Measurements from ENCODE around the gene KRT38.
"Not testable (repeated sequence)": the region's sequence is repeated elsewhere in the genome, so short reads cannot be mapped to it uniquely, and the experiment has no call there.

KRT38 gene

GRCh38 chr17:41421116-41421515 lies 19.7 kb downstream of the KRT38 start:
- DNase-seq (ENCODE audit: low read depth): peak; percentile 97

- DNase-seq (ENCODE audit: low read depth): no peak
These were observed 20.6 kb downstream of the KRT38 start for GRCh38 chr17:41420134-41420533.

- no peak for DNase-seq (ENCODE audit: low read depth)
These were observed 21.1 kb downstream of the KRT38 start for GRCh38 chr17:41419716-41420115.

GRCh38 chr17:41418116-41418860 lies 22.5 kb downstream of the KRT38 start:
- DNase-seq (ENCODE audit: low read depth): no peak

- no peak for DNase-seq (ENCODE audit: low read depth)
These were observed 23.2 kb downstream of the KRT38 start for GRCh38 chr17:41417576-41418015.

- DNase-seq (ENCODE audit: low read depth): no peak
These were observed 23.7 kb downstream of the KRT38 start for GRCh38 chr17:41417127-41417526.

GRCh38 chr17:41416479-41416878 lies 24.3 kb downstream of the KRT38 start:
- peak; percentile 34 for DNase-seq (ENCODE audit: low read depth)

GRCh38 chr17:41415833-41416335 lies 24.9 kb downstream of the KRT38 start:
- DNase-seq (ENCODE audit: low read depth): peak; percentile 88

GRCh38 chr17:41415411-41415810 lies 25.4 kb downstream of the KRT38 start:
- DNase-seq (ENCODE audit: low read depth): no peak

- DNase-seq (ENCODE audit: low read depth): no peak
These were observed 26.8 kb downstream of the KRT38 start for GRCh38 chr17:41413982-41414381.

GRCh38 chr17:41413353-41413957 lies 27.3 kb downstream of the KRT38 start:
- peak; percentile 22 for DNase-seq (ENCODE audit: low read depth)

- no peak for DNase-seq (ENCODE audit: low read depth)
These were observed 29.5 kb downstream of the KRT38 start for GRCh38 chr17:41411072-41411840.

GRCh38 chr17:41407226-41407625 lies 33.6 kb downstream of the KRT38 start:
- DNase-seq (ENCODE audit: low read depth): no peak

GRCh38 chr17:41406205-41406604 lies 34.6 kb downstream of the KRT38 start:
- DNase-seq (ENCODE audit: low read depth): peak; percentile 21

- DNase-seq (ENCODE audit: low read depth): peak; percentile 95
These were observed 36.6 kb downstream of the KRT38 start for GRCh38 chr17:41404024-41404671.

GRCh38 chr17:41403404-41404023 lies 37.3 kb downstream of the KRT38 start:
- no peak for DNase-seq (ENCODE audit: low read depth)

GRCh38 chr17:41402161-41402560 lies 38.6 kb downstream of the KRT38 start:
- no peak for DNase-seq (ENCODE audit: low read depth)

- no peak for DNase-seq (ENCODE audit: low read depth)
These were observed 43.7 kb downstream of the KRT38 start, which contains the start of gene KRT31 for GRCh38 chr17:41396996-41397660. Gene KRT31 (minus strand): TSS chr17:41397608. CDS start chr17:41397539, 69 bp downstream.

- DNase-seq (ENCODE audit: low read depth): no peak
These were observed 44.4 kb downstream of the KRT38 start for GRCh38 chr17:41396340-41396739.

- no peak for DNase-seq (ENCODE audit: low read depth)
These were observed 45.2 kb downstream of the KRT38 start for GRCh38 chr17:41395611-41396010.

GRCh38 chr17:41395044-41395443 lies 45.7 kb downstream of the KRT38 start:
- not testable (repeated sequence) for DNase-seq (ENCODE audit: low read depth)

Data from amniotic epithelial cell (primary cell).